HG03575 (cell line): ENCODE data around the gene EIF4G3.
"Not testable (repeated sequence)": the region's sequence is repeated elsewhere in the genome, so short reads cannot be mapped to it uniquely, and the experiment has no call there.

Experiments
- ATAC-seq: cut with Tn5 transposase; IDR thresholded peaks from one replicate; pipeline ENCODE4 v1.9.1; 2021; ENCODE audit not compliant: unreplicated experiment, insufficient number of reproducible peaks, low FRiP score; ENCODE audit errors: extremely low read depth

EIF4G3 gene

GRCh38 chr1:21117597-21118001, 59.1 kb downstream of the EIF4G3 start:
- ATAC-seq: no peak

GRCh38 chr1:21117159-21117558, 59.5 kb downstream of the EIF4G3 start:
- ATAC-seq: no peak

- no peak for ATAC-seq
These were observed 61.5 kb downstream of the EIF4G3 start for GRCh38 chr1:21115098-21115760.

GRCh38 chr1:21114431-21114830, 62.3 kb downstream of the EIF4G3 start:
- no peak for ATAC-seq

GRCh38 chr1:21110163-21110562, 66.5 kb downstream of the EIF4G3 start:
- no peak for ATAC-seq

GRCh38 chr1:21106709-21107108, 70.0 kb downstream of the EIF4G3 start:
- no peak for ATAC-seq

GRCh38 chr1:21106238-21106637, 70.5 kb downstream of the EIF4G3 start:
- no peak for ATAC-seq

GRCh38 chr1:21105807-21106206, 70.9 kb downstream of the EIF4G3 start:
- ATAC-seq: no peak

- ATAC-seq: no peak
These were observed 72.0 kb downstream of the EIF4G3 start for GRCh38 chr1:21104683-21105082.

GRCh38 chr1:21100481-21100921, 76.2 kb downstream of the EIF4G3 start:
- no peak for ATAC-seq

- no peak for ATAC-seq
These were observed 76.9 kb downstream of the EIF4G3 start for GRCh38 chr1:21099869-21100131.

- no peak for ATAC-seq
These were observed 77.4 kb downstream of the EIF4G3 start for GRCh38 chr1:21099034-21099868.

GRCh38 chr1:21098186-21098915, 78.3 kb downstream of the EIF4G3 start:
- ATAC-seq: no peak

- no peak for ATAC-seq
These were observed 79.0 kb downstream of the EIF4G3 start for GRCh38 chr1:21097729-21098128.

- no peak for ATAC-seq
These were observed 80.7 kb downstream of the EIF4G3 start for GRCh38 chr1:21095976-21096375.

- ATAC-seq: not testable (repeated sequence)
These were observed 82.4 kb downstream of the EIF4G3 start for GRCh38 chr1:21094282-21094681.

GRCh38 chr1:21093271-21093958, 83.3 kb downstream of the EIF4G3 start:
- not testable (repeated sequence) for ATAC-seq

- ATAC-seq: not testable (repeated sequence)
These were observed 84.2 kb downstream of the EIF4G3 start for GRCh38 chr1:21092545-21092944.

GRCh38 chr1:21091053-21091690, 85.5 kb downstream of the EIF4G3 start:
- not testable (repeated sequence) for ATAC-seq
